Tongue (tissue), 2 donors: Measurements from ENCODE around the gene ZNF611. TPM values are rescaled to one million over a fixed set of nuclear protein-coding genes. Genes with fewer than 3 reads are reported as not detected.
"Not testable (repeated sequence)": the region's sequence is repeated elsewhere in the genome, so short reads cannot be mapped to it uniquely, and the experiment has no call there.

Experiments used
- DNase-seq: peaks from one replicate; pipeline ENCODE4 v3.0.0-alpha.2; 2015
- total RNA-seq: library from RNA; depleted of rRNA; stranded (reverse); fragments of >200 nt; gene quantifications from one replicate; pipeline ENCODE4 v1.2.3, GENCODE V29; 2014

ZNF611 gene
- total RNA-seq, 1 donor from 2014 or later: 14.7 TPM

DNA sequence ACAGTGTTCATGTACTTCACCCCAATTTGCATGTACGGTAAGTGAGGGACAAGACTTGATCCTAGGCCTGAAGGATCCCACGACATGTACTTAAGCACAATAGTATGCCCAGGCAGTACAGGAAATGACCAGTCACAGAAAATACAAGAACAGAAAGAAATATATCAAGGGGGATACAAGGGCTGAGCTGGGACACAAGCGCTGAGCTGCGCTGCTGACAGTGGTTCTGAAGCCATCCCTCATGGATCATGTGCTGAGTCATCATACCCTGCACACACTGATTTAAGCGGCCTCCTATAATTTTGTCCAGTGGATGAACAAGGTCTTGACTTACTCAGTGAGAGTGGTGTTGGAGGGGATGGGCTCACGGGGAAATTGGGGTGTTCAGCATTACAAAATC lies 59.6 kb downstream of the ZNF611 start:
- not testable (repeated sequence) for DNase-seq

DNA sequence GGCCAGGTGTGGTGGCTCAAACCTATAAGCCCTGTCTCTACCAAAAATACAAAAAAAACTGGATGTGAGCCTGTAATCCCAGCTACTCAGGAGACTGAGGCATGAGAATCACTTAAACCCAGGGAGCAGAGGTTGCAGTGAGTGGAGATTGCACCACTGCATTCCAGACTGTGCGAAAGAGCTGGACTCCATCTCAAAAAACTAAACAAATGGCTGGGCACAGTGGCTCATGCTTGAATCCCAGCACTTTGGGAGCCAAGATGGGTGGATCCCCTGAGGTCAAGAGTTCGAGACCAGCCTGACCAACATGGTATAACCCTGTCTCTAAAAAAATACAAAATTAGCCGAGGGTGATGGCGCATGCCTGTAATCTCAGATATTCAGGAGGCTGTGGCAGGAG lies 61.8 kb downstream of the ZNF611 start:
- DNase-seq: no peak

DNA sequence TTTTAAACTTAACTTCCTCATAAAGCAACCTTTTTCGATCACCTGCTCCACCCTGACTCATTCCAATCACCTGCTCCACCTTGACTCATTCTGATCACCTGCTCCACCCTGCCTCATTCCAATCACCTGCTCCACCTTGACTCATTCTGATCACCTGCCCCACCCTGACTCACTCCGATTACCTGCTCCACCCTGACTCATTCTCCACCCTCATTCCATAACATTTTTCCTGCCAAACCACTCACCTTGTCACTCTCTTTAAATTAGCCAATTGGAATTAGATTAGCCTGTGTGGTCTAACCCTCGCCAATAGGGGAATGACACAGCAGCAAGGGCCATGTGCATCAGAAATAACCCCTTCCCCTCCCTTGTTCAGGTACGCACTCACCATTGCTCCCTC lies 64.8 kb downstream of the ZNF611 start:
- DNase-seq: no peak

DNA sequence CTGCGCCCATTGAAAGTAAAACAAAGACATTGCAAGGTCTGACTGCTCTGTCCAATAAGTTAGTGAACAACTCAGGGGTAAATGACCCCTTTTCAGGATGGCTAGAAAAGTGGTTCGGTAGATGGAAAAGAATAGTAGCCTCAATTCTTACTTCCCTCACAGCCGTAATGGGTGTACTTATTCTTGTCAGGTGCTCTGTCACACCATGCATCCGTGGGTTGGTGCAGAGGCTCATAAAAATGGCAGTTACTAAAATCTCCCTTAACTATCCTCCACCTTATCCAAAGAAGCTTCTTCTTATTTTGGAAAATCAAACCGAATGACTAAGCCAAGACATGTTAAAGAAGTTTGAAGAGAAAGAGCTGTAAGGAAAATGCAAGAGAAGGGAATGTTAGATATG lies 65.3 kb downstream of the ZNF611 start:
- no peak for DNase-seq

DNA sequence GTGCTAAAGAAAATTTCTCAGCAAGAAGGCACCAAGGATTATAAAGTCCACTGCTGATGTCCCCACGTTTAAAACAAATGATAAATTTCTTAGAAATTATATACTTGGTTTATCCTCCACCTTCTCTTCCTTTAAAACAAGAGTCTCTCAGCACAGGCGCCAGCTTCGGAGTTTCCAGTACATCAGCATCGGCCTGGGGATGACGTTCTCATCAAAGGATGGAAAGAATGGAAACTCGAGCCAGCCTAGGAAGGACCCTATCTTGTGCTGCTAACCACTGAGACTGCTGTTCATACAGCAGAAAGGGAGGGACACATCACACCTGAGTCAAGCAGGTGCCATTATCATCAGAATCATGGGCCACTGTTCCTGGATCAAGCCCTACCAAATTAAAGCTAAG lies 66.9 kb downstream of the ZNF611 start:
- DNase-seq: no peak

DNA sequence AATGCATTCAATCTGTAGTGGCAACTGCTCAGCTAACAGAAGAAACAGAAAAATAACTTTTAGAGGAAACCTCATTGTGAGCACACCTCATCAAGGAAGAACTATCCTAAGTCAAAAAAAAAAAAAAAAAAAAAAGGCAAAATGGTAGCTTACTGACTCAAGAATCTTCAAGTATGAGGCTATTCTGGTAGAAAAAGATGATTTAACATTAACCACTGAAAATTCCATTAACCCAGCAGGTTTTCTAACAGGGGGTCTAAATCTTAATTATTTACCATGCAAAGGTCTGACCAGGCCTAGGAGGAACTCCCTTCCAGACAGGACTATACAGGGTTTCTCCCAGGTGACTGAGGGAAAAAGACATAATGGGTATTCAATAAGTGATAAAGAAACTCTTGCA lies 68.3 kb downstream of the ZNF611 start:
- DNase-seq: no peak

DNA sequence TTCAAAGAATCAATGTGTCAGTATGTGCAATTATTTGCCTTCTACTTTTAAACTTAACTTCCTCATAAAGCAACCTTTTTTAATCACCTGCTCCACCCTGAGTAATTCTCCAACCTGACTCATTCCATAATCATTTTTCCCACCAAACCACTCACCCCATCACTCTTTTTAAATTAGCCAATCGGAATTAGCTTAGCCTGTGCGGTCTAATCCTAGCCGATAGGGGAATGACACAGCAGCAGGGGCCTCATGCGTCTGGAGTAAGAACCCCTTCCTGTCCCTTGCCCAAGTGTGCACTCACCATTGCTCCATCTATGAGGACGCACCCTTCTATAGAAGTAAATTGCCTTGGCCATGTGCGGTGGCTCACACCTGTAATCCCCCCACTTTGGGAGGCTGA lies 69.3 kb downstream of the ZNF611 start:
- no peak for DNase-seq

DNA sequence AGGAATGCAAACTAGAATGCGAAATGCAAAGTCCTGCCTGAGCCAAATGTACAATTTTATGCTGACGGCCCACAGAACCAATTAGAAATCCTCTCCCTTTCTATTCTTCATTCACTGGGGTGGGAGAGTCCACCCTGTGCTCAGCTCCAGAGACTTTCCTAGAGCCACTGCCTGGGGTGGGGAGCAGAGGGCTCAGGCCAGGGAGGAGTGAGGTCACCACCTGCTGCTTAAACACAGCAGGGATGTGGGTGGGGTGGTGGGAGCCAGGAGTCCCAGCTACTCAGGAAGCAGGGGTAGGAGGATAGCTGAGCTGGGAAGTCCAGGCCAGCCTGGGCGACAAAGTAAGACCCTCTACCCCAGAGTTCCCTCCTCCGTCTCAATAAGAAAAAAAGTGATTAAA lies 69.8 kb downstream of the ZNF611 start:
- DNase-seq: no peak

DNA sequence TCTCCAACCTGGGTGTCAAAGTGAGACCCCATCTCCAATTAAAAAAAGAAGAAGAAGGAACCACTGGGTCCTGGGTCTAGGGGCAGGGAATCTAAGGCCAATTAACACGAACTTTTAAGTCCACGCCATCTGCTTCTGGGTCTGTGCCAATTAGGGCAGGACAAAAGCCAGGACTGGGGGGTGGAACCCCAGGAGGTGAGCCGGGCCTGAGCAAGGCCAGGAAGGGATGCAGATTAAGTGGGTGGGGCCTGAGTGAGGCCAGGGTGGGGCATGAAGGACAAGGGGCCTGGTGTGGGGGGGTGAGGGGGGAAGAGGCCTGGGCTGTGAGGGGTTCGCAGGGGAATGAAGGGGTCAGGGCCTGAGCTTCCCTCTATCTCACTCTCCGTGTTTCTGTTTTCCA lies 70.4 kb downstream of the ZNF611 start:
- DNase-seq: peak; percentile 5

DNA sequence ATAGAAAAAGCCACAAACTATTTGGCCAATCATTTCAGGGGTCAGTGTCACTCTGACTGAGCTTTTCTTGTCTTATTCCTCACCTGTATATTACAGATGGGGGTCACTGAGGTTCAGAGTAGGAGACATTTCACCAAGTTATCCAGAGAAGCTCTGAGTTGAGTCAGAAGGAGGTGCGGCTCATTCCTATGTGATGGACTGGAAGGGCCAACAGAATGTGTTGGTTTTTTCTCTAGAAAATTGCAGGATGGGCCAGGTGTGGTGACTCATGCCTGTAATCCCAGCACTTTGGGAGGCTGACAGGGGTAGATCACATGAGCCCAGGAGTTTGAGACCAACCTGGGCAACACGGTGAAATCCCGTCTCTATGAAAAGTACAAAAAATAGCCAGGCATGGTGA lies 72.2 kb downstream of the ZNF611 start:
- no peak for DNase-seq

DNA sequence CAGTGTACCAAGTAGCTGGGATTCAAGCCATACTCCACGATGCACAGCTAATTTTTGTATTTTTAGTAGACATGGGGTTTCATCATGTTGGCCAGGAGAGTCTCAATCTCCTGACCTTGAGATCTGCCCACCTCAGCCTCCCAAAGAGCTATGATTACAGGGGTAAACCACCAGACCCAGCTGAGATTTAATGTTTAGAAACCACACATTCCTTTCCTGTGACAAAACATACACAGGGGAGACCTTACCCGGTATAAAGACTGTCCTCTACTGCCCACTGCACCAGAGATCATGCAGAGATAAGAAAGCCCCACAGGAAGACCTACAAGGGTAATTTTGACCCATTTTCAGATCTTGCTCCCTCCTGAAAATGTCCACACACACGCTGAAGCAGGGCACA lies 73.9 kb downstream of the ZNF611 start:
- no peak for DNase-seq

DNA sequence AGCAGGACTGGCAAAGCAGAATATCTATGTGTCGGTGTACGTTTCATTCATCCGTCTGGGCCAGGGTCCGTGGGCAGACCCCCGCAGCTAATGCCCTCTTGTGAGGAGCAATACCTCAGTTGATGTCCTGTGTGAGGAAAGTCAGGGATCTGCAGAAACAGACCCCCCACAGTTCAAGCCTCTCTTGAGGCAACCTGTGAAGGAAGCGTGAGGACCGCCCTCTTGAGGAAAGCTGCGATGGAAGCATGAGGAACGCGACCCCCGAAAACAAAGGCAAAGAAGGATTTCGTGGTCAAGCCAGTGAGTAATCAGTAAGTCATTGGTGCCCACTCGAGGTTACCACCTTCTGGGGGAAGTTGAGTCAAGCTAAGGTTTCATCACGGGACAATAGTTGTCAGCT lies 75.8 kb downstream of the ZNF611 start:
- no peak for DNase-seq

DNA sequence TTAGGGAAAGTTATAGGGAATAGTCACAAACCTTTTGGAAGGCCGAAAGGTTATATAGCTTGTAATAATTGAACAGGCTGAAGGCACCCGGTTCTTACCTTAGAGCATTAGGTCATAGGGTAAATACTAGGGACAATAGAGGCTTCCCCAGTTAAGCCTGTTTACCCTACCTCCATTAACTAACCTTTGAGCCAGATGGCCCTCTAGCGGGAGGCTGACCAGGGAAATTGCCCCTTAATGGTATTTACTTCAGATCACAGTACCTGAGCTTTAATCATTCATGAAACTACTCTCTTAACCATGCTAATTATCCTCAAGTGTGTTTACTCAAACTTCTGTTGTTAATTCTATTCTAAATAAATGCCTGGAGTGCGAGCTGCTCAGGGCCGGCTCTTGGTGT lies 76.2 kb downstream of the ZNF611 start:
- no peak for DNase-seq

DNA sequence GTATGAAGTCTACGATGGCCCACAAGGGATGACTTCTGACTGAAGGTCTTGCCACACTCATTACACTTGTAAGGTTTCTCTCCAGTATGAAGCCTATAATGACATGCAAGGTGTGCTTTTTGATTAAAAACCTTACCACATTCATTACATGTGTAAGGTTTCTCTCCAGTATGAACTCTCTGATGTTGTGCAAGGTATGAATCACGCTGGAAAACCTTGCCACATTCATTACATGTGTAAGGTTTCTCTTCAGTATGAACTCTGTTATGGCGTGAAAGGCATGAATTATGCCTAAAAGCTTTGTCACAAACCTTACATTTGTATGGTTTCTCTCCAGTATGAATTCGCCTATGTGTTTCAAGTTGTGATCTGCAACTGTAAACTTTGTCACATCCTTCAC lies 81.7 kb downstream of the ZNF611 start:
- DNase-seq: no peak

Other genes with a start within 250 kb of the ZNF611 start
- gene ZNF808, start 207.4 kb downstream of the ZNF611 start, total RNA-seq: 48.0 TPM
- gene ZNF701, start 164.8 kb downstream of the ZNF611 start, total RNA-seq: 17.7 TPM
- gene ZNF83, start 96.7 kb downstream of the ZNF611 start, total RNA-seq: 63.7 TPM
- 6.4 TPM for gene ZNF600, start 51.7 kb upstream of the ZNF611 start, total RNA-seq
- 19.9 TPM for gene ZNF28, start 86.6 kb upstream of the ZNF611 start, total RNA-seq
- 35.1 TPM for gene ZNF468, start 122.6 kb upstream of the ZNF611 start, total RNA-seq
- 27.7 TPM for gene ZNF320, start 162.6 kb upstream of the ZNF611 start, total RNA-seq
- 5.5 TPM for gene ZNF888, start 188.4 kb upstream of the ZNF611 start, total RNA-seq
- 11.7 TPM for gene ZNF816, start 227.8 kb upstream of the ZNF611 start, total RNA-seq